ENCODE data around the gene SNX7. TPM values are rescaled to one million over a fixed set of nuclear protein-coding genes. Genes with fewer than 3 reads are reported as not detected.

SNX7 gene
- total RNA-seq, 1 experiment from 2014 or later = 18.8 TPM

DNA sequence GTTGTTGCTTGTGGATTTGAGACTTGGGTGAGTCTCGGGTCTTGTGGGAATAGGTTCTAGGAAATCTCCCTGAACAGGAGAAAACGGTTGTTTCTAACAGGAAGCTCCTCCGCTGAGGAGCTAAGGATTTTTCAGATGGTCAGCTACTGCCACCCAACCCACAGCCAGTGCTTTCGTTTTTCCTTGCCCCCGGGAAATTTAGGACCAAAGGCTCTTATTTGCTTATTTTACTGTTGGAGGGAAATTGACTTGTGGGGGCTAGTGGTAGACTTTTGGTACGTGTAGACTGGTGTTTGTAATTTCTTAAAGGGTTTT is 792 bp downstream of the SNX7 start:
- no peaks in the 10 kb centered on the region for H4K20me1 ChIP-seq (ENCODE audit: insufficient read depth)
- H3K4me1 ChIP-seq (ENCODE audit: control insufficient read depth in 1 of 2, insufficient read depth in 2 of 2, low read length in 2 of 2) = peaks cover 7 to 10% of the 10 kb centered on the region in 2 experiments; a peak in 3 of 4 replicates
- H3K9me2 ChIP-seq (ENCODE audit: insufficient read depth) = no peaks in the 10 kb centered on the region
- POLR2A ChIA-PET = no interaction called here
- H3K79me2 ChIP-seq (ENCODE audit: insufficient read depth, low read length) = no peaks in the 10 kb centered on the region
- no peaks in the 10 kb centered on the region for H3K36me3 ChIP-seq (ENCODE audit: control insufficient read depth in 1 of 2, insufficient read depth in 2 of 2, low read length in 2 of 2)
- RAD21 ChIA-PET (ENCODE audit: low non-redundant PET in 1 of 2, low total read pairs in 2 of 2, uncharacterized antibody in 2 of 2, unreplicated experiment in 2 of 2) = no interaction called here
- CTCF ChIA-PET = interaction anchor here (1.2 kb wide), 1 partner anchor 8 kb away, joined by 3 read pairs; no protein-coding TSS in a partner anchor
- DNase-seq (ENCODE audit: low read depth, low spot score) = no peak
- TF ChIP-seq YY1 (IDR thresholded peaks at IDR 0.05; ENCODE audit: extremely low read depth, insufficient replicate concordance, low read depth, low read length) (no peak), CEBPB (IDR thresholded peaks at IDR 0.05; ENCODE audit: low read depth) (no peak), EZH2phosphoT487 (IDR thresholded peaks at IDR 0.05; ENCODE audit: borderline replicate concordance) (no peak), EZH2 (IDR thresholded peaks at IDR 0.05) (no peak), POLR2A (IDR thresholded peaks at IDR 0.05; ENCODE audit: borderline replicate concordance, extremely low read depth, insufficient read depth, insufficient read length) (no peak), TCF7L2 (IDR thresholded peaks at IDR 0.05; ENCODE audit: borderline replicate concordance, extremely low read depth, insufficient read depth, insufficient read length) (no peak), FOSL1 (IDR thresholded peaks at IDR 0.05; ENCODE audit: low read depth) (no peak), RAD21 (IDR thresholded peaks at IDR 0.05; ENCODE audit: low read depth) (no peak), SP1 (IDR thresholded peaks at IDR 0.05; ENCODE audit: low read depth) (no peak)
- TF ChIP-seq, protein P1, sequence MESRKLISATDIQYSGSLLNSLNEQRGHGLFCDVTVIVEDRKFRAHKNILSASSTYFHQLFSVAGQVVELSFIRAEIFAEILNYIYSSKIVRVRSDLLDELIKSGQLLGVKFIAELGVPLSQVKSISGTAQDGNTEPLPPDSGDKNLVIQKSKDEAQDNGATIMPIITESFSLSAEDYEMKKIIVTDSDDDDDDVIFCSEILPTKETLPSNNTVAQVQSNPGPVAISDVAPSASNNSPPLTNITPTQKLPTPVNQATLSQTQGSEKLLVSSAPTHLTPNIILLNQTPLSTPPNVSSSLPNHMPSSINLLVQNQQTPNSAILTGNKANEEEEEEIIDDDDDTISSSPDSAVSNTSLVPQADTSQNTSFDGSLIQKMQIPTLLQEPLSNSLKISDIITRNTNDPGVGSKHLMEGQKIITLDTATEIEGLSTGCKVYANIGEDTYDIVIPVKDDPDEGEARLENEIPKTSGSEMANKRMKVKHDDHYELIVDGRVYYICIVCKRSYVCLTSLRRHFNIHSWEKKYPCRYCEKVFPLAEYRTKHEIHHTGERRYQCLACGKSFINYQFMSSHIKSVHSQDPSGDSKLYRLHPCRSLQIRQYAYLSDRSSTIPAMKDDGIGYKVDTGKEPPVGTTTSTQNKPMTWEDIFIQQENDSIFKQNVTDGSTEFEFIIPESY (IDR thresholded peaks at IDR 0.05; ENCODE audit: extremely low read depth, insufficient replicate concordance, low read length) = no peak
- TF ChIP-seq, protein P2, sequence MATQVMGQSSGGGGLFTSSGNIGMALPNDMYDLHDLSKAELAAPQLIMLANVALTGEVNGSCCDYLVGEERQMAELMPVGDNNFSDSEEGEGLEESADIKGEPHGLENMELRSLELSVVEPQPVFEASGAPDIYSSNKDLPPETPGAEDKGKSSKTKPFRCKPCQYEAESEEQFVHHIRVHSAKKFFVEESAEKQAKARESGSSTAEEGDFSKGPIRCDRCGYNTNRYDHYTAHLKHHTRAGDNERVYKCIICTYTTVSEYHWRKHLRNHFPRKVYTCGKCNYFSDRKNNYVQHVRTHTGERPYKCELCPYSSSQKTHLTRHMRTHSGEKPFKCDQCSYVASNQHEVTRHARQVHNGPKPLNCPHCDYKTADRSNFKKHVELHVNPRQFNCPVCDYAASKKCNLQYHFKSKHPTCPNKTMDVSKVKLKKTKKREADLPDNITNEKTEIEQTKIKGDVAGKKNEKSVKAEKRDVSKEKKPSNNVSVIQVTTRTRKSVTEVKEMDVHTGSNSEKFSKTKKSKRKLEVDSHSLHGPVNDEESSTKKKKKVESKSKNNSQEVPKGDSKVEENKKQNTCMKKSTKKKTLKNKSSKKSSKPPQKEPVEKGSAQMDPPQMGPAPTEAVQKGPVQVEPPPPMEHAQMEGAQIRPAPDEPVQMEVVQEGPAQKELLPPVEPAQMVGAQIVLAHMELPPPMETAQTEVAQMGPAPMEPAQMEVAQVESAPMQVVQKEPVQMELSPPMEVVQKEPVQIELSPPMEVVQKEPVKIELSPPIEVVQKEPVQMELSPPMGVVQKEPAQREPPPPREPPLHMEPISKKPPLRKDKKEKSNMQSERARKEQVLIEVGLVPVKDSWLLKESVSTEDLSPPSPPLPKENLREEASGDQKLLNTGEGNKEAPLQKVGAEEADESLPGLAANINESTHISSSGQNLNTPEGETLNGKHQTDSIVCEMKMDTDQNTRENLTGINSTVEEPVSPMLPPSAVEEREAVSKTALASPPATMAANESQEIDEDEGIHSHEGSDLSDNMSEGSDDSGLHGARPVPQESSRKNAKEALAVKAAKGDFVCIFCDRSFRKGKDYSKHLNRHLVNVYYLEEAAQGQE (IDR thresholded peaks at IDR 0.05; ENCODE audit: low read depth) = no peak
- ATAC-seq = no peak
- H2AFZ ChIP-seq (ENCODE audit: low read depth, low read length, poor library complexity, severe bottlenecking) = peak overlapping the region; percentile 71
- peak overlapping the region; percentile 73 for H3K27ac ChIP-seq (ENCODE audit: low read depth, low read length)
- no peaks in the 10 kb centered on the region for H3K9me3 ChIP-seq (ENCODE audit: control insufficient read depth in 1 of 2, insufficient read depth in 1 of 2, low read depth in 1 of 2, low read length in 2 of 2)
- intact Hi-C loops (cut with micrococcal nuclease) = no loop called here
- peak overlapping the region; percentile 71 for H3K9ac ChIP-seq (ENCODE audit: low read length)
- no peaks in the 10 kb centered on the region for H3K27me3 ChIP-seq (ENCODE audit: insufficient read depth, low read length)
- peak overlapping the region; percentile 80 for H3K4me2 ChIP-seq (ENCODE audit: low read length)
- H3K4me3 ChIP-seq (replicated peaks in 1 of 2; ENCODE audit: low read depth in 1 of 2, low read length in 2 of 2) = peak overlapping the region; percentile 70 to 71
- BruUV-seq (replicated peaks) = no TSS peak

All from HCT116 (cell line).